Left cardiac atrium (tissue), 4 donors: ENCODE results near the gene FIGN. TPM values are rescaled to one million over a fixed set of nuclear protein-coding genes. Genes with fewer than 3 reads are reported as not detected.

Experiments used
- ATAC-seq, 2 donors: fragments of 200-7000 bp; cut with Tn5 transposase; one replicate each; pipeline ENCODE4 v1.9.1; 2020; ENCODE audit warnings: mild to moderate bottlenecking in 2 of 2, moderate library complexity in 2 of 2
- DNase-seq: peaks from one replicate; pipeline ENCODE4 v3.0.0-alpha.2; 2020
- intact Hi-C, 2 donors: fragments of 100-400 bp; cut with DNase I; formaldehyde crosslinking; loops; one replicate each; pipeline versions ENCODE4 v1.14.1 to v1.15.1; 2022 to 2023
- total RNA-seq, 2 donors: library from RNA; stranded (reverse); fragmentation: NEBNext Ultra II Directional; extraction: Animal tissue kit (Norgen Biotek cat#: 25700); gene quantifications; one replicate each; pipeline ENCODE4 v1.2.1, GENCODE V29; 2021
- donor health status: DM: no; HTN: yes; CAD: no.
- donor health status: DM: no; HTN: yes; CAD: no; lungs with severe emphysema.
- donor health status: DM: yes; HTN: yes; CAD: no.
- donor health status: Dilated cardiomyopathy.

Gene FIGN
- total RNA-seq, 2 donors from 2014 or later = 7.3 to 13.2 TPM

GRCh38 chr2:163681745-163682144 lies 54.1 kb downstream of the FIGN start:
- intact Hi-C loops = no loop called here
- peak; percentile 88 to 89 for ATAC-seq
- peak; percentile 31 for DNase-seq

- ATAC-seq (no peak), DNase-seq (no peak)
- intact Hi-C loops = no loop called here
Observed at GRCh38 chr2:163675388-163675787, 60.4 kb downstream of the FIGN start.

GRCh38 chr2:163673522-163673921 lies 62.3 kb downstream of the FIGN start:
- no peak for DNase-seq
- intact Hi-C loops = no loop called here
- ATAC-seq = no peak

GRCh38 chr2:163670929-163671328 lies 64.9 kb downstream of the FIGN start:
- ATAC-seq (no peak), DNase-seq (no peak)
- intact Hi-C loops = no loop called here

- DNase-seq (no peak), ATAC-seq (no peak)
- intact Hi-C loops = no loop called here
Observed at GRCh38 chr2:163669506-163669905, 66.3 kb downstream of the FIGN start.

GRCh38 chr2:163667064-163667887 lies 68.5 kb downstream of the FIGN start:
- DNase-seq = no peak
- intact Hi-C loops = no loop called here
- ATAC-seq = peak; percentile 86 to 97

- ATAC-seq = no peak
- intact Hi-C loops = no loop called here
Observed at GRCh38 chr2:163665817-163666216, 70.0 kb downstream of the FIGN start.

GRCh38 chr2:163665051-163665450 lies 70.8 kb downstream of the FIGN start:
- DNase-seq (no peak), ATAC-seq (no peak)
- intact Hi-C loops = no loop called here

More at GRCh38 chr2:163665817-163666216, 70.0 kb downstream of the FIGN start:
- DNase-seq = no peak

- intact Hi-C loops = no loop called here
- DNase-seq (no peak), ATAC-seq (no peak)
Observed at GRCh38 chr2:163664610-163665009, 71.2 kb downstream of the FIGN start.

- DNase-seq (no peak), ATAC-seq (no peak)
- intact Hi-C loops = no loop called here
Observed at GRCh38 chr2:163662141-163662780, 73.5 kb downstream of the FIGN start.

GRCh38 chr2:163659224-163659623 lies 76.6 kb downstream of the FIGN start:
- intact Hi-C loops = no loop called here
- ATAC-seq (peak in 1 of 2 donors; percentile 69), DNase-seq (no peak)

GRCh38 chr2:163658556-163658955 lies 77.3 kb downstream of the FIGN start:
- intact Hi-C loops = no loop called here
- ATAC-seq = peak in 1 of 2 donors; percentile 26
- DNase-seq = no peak

- DNase-seq = no peak
- intact Hi-C loops = no loop called here
- ATAC-seq = no peak
Observed at GRCh38 chr2:163657281-163657656, 78.5 kb downstream of the FIGN start.

- DNase-seq = no peak
- intact Hi-C loops = no loop called here
- ATAC-seq = peak; percentile 33 to 76
Observed at GRCh38 chr2:163656622-163657280, 79.1 kb downstream of the FIGN start.

- intact Hi-C loops = no loop called here
- ATAC-seq (peak; percentile 38 to 62), DNase-seq (no peak)
Observed at GRCh38 chr2:163655667-163656066, 80.1 kb downstream of the FIGN start.

- intact Hi-C loops = no loop called here
- DNase-seq (no peak), ATAC-seq (no peak)
Observed at GRCh38 chr2:163652751-163653150, 83.1 kb downstream of the FIGN start.

- ATAC-seq = peak in 1 of 2 donors; percentile 46
- no peak for DNase-seq
- intact Hi-C loops = no loop called here
Observed at GRCh38 chr2:163649080-163649479, 86.7 kb downstream of the FIGN start.

- ATAC-seq (no peak), DNase-seq (no peak)
- intact Hi-C loops = no loop called here
Observed at GRCh38 chr2:163647300-163647699, 88.5 kb downstream of the FIGN start.

- ATAC-seq (no peak), DNase-seq (no peak)
- intact Hi-C loops = no loop called here
Observed at GRCh38 chr2:163646687-163647086, 89.1 kb downstream of the FIGN start.

GRCh38 chr2:163644238-163644637 lies 91.6 kb downstream of the FIGN start:
- intact Hi-C loops = no loop called here

More at GRCh38 chr2:163644238-163644637, 91.6 kb downstream of the FIGN start:
- DNase-seq (no peak), ATAC-seq (no peak)
